Stimulated activated CD4-positive, alpha-beta T cell treated with anti-CD3 and anti-CD28 coated beads, Interleukin-15, amount 100 ng/mL, for 1 hour (primary cell): ENCODE data around the gene MLLT3.
"Not testable (repeated sequence)": the region's sequence is repeated elsewhere in the genome, so short reads cannot be mapped to it uniquely, and the experiment has no call there.

Experiments used
- DNase-seq, 2 donors: peaks; one replicate each; pipeline ENCODE4 v3.0.0-alpha.2; 2020; ENCODE audit warnings: low read depth in 1 of 2, low spot score in 1 of 2

The MLLT3 gene

GRCh38 chr9:20599195-20599594 is 23.1 kb downstream of the MLLT3 start:
- no peak for DNase-seq

GRCh38 chr9:20598367-20598766 is 23.9 kb downstream of the MLLT3 start:
- no peak for DNase-seq

GRCh38 chr9:20597862-20598261 is 24.4 kb downstream of the MLLT3 start:
- DNase-seq: no peak

GRCh38 chr9:20594608-20595007 is 27.7 kb downstream of the MLLT3 start:
- no peak for DNase-seq

GRCh38 chr9:20593537-20593936 is 28.8 kb downstream of the MLLT3 start:
- no peak for DNase-seq

- no peak for DNase-seq
Observed at GRCh38 chr9:20593105-20593504, 29.2 kb downstream of the MLLT3 start.

GRCh38 chr9:20592673-20593072 is 29.6 kb downstream of the MLLT3 start:
- DNase-seq: no peak

GRCh38 chr9:20591223-20591622 is 31.1 kb downstream of the MLLT3 start:
- DNase-seq: no peak

GRCh38 chr9:20584968-20585643 is 37.2 kb downstream of the MLLT3 start:
- no peak for DNase-seq

GRCh38 chr9:20583088-20583487 is 39.2 kb downstream of the MLLT3 start:
- not testable (repeated sequence) for DNase-seq

GRCh38 chr9:20582150-20582549 is 40.1 kb downstream of the MLLT3 start:
- DNase-seq: no peak

GRCh38 chr9:20580673-20581072 is 41.6 kb downstream of the MLLT3 start:
- DNase-seq: no peak

- no peak for DNase-seq
Observed at GRCh38 chr9:20579524-20580314, 42.6 kb downstream of the MLLT3 start.

GRCh38 chr9:20573023-20573422 is 49.3 kb downstream of the MLLT3 start:
- DNase-seq: no peak

- no peak for DNase-seq
Observed at GRCh38 chr9:20570756-20571155, 51.5 kb downstream of the MLLT3 start.

- no peak for DNase-seq
Observed at GRCh38 chr9:20570087-20570486, 52.2 kb downstream of the MLLT3 start.

- no peak for DNase-seq
Observed at GRCh38 chr9:20569525-20569924, 52.8 kb downstream of the MLLT3 start.

- DNase-seq: no peak
Observed at GRCh38 chr9:20568400-20568799, 53.9 kb downstream of the MLLT3 start.

GRCh38 chr9:20566401-20566800 is 55.9 kb downstream of the MLLT3 start:
- no peak for DNase-seq

GRCh38 chr9:20564650-20565049 is 57.6 kb downstream of the MLLT3 start:
- no peak for DNase-seq

GRCh38 chr9:20563917-20564316 is 58.4 kb downstream of the MLLT3 start:
- no peak for DNase-seq

GRCh38 chr9:20562051-20562450 is 60.2 kb downstream of the MLLT3 start:
- no peak for DNase-seq

GRCh38 chr9:20561531-20561930 is 60.8 kb downstream of the MLLT3 start:
- no peak for DNase-seq
